ENCODE measurements around the gene GDPD2. TPM values are rescaled to one million over a fixed set of nuclear protein-coding genes. Genes with fewer than 3 reads are reported as not detected.

The GDPD2 gene
- total RNA-seq, 1 experiment from 2014 or later, result 0.04 TPM

DNA sequence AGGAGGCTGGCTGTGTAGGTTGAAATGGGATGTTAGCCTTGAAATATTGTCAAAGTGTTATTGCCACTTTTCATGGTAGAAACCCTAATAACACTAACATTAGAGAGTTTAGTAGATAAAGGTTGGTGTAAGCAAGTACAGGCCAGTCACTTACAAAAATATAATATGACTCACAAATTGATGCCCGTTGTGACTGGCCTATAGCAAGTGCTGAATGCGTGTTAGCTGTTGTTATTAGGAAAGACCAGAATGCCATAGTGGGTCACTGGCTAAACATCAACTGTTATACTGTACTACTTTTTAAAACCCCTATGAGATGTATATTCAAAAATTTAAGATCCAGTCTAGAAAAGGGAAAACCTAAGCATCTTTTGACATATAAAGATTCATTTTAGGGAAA, 20.4 kb upstream of the GDPD2 start:
- no peak overlapping the region for H3K4me2 ChIP-seq (ENCODE audit: low read length)

DNA sequence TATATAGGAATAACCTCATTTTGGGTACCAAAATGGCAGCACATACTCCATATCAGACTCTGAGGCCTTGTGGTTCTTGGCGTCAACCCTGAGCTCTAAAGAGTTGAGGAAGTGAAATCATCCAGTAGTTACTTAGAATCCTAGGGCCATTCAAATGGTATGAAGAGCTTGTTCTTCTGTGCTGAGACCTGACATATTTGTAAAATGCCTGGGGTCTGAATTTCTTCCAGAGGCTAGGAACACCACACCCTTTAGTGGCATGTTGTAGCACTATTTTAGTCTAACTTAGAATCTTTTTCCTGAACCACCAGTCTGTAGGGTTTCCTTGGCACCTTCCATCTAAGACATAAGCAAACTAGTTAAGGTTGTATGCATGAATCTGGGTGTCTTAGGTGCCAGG, 18.1 kb upstream of the GDPD2 start:
- no peak overlapping the region for H2AFZ ChIP-seq (ENCODE audit: low read length)
- DNase-seq (no peak), ATAC-seq (no peak)
- no peak for TF ChIP-seq EZH2 (IDR thresholded peaks at IDR 0.05; ENCODE audit: low read length, unreplicated experiment)
- TF ChIP-seq, protein P1, sequence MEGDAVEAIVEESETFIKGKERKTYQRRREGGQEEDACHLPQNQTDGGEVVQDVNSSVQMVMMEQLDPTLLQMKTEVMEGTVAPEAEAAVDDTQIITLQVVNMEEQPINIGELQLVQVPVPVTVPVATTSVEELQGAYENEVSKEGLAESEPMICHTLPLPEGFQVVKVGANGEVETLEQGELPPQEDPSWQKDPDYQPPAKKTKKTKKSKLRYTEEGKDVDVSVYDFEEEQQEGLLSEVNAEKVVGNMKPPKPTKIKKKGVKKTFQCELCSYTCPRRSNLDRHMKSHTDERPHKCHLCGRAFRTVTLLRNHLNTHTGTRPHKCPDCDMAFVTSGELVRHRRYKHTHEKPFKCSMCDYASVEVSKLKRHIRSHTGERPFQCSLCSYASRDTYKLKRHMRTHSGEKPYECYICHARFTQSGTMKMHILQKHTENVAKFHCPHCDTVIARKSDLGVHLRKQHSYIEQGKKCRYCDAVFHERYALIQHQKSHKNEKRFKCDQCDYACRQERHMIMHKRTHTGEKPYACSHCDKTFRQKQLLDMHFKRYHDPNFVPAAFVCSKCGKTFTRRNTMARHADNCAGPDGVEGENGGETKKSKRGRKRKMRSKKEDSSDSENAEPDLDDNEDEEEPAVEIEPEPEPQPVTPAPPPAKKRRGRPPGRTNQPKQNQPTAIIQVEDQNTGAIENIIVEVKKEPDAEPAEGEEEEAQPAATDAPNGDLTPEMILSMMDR (conservative IDR thresholded peaks at IDR 0.05; ENCODE audit: low read depth, low read length), result no peak
- no peak for TF ChIP-seq EZH2phosphoT487 (IDR thresholded peaks at IDR 0.05; ENCODE audit: borderline replicate concordance, low read length)
- H3K4me2 ChIP-seq (ENCODE audit: low read length), result no peak overlapping the region
- no TSS peak for BruUV-seq (replicated peaks)
- CTCF ChIA-PET, result no interaction called here
- no peaks in the 10 kb centered on the region for H3K79me2 ChIP-seq (ENCODE audit: low read length)
- intact Hi-C loops (cut with micrococcal nuclease), result no loop called here
- no peaks in the 10 kb centered on the region for H3K27me3 ChIP-seq (ENCODE audit: low read length)
- no peaks in the 10 kb centered on the region for H3K9me3 ChIP-seq (ENCODE audit: low read length)
- H3K36me3 ChIP-seq (ENCODE audit: low read depth, low read length), result peaks cover 40% of the 10 kb centered on the region
- H4K20me1 ChIP-seq (ENCODE audit: low read length), result no peaks in the 10 kb centered on the region
- no peaks in the 10 kb centered on the region for H3F3A ChIP-seq (ENCODE audit: low read length, unreplicated experiment)
- no peaks in the 10 kb centered on the region for H3K9me2 ChIP-seq (replicated peaks; ENCODE audit: low read length)
- H3K9ac ChIP-seq (ENCODE audit: low read length), result no peak overlapping the region
- no peaks in the 10 kb centered on the region for H3K4me1 ChIP-seq (ENCODE audit: insufficient read depth, low read length)
- POLR2A ChIA-PET (ENCODE audit: unreplicated experiment), result no interaction called here
- no peak overlapping the region for H3K4me3 ChIP-seq (ENCODE audit: low read length)
- H3K27ac ChIP-seq (ENCODE audit: low read length), result no peak overlapping the region

More for the DNA sequence above, 20.4 kb upstream of the GDPD2 start:
- CTCF ChIA-PET, result no interaction called here
- Histone ChIP-seq H3K9ac (ENCODE audit: low read length) (no peak overlapping the region), H3K9me2 (replicated peaks; ENCODE audit: low read length) (no peaks in the 10 kb centered on the region), H3K9me3 (ENCODE audit: low read length) (no peaks in the 10 kb centered on the region), H3K27ac (ENCODE audit: low read length) (no peak overlapping the region), H3K27me3 (ENCODE audit: low read length) (no peaks in the 10 kb centered on the region), H3K79me2 (ENCODE audit: low read length) (no peaks in the 10 kb centered on the region), H2AFZ (ENCODE audit: low read length) (no peak overlapping the region), H3K4me1 (ENCODE audit: insufficient read depth, low read length) (no peaks in the 10 kb centered on the region), H4K20me1 (ENCODE audit: low read length) (no peaks in the 10 kb centered on the region), H3K4me3 (ENCODE audit: low read length) (no peak overlapping the region), H3K36me3 (ENCODE audit: low read depth, low read length) (peaks cover 43% of the 10 kb centered on the region), H3F3A (ENCODE audit: low read length, unreplicated experiment) (no peaks in the 10 kb centered on the region)
- BruUV-seq (replicated peaks), result no TSS peak
- POLR2A ChIA-PET (ENCODE audit: unreplicated experiment), result no interaction called here
- no peak for DNase-seq
- intact Hi-C loops (cut with micrococcal nuclease), result no loop called here
- TF ChIP-seq, protein P1 (conservative IDR thresholded peaks at IDR 0.05; ENCODE audit: low read depth, low read length), result no peak
- no peak for TF ChIP-seq EZH2phosphoT487 (IDR thresholded peaks at IDR 0.05; ENCODE audit: borderline replicate concordance, low read length)
- TF ChIP-seq EZH2 (IDR thresholded peaks at IDR 0.05; ENCODE audit: low read length, unreplicated experiment), result no peak
- ATAC-seq, result no peak

DNA sequence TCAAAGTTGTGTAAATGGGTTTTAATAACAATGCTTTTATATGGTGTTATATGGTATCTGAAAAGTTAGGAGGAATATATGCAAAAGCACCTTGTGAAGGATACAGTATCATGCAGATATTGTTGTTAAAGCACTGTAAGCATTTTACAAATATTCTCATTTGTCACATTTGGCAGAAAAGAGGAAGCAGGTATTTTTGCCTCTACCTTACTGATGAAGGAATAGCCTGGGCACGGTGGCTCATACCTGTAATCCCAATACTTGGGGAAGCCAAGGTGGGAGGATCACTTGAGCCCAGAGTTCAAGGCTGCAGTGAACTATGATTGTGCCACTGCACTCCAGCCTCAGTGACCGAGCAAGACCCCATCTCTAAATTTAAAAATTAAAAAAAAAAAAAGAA, 12.2 kb upstream of the GDPD2 start:
- H4K20me1 ChIP-seq (ENCODE audit: low read length), result no peaks in the 10 kb centered on the region
- ChIA-PET CTCF (no interaction called here), POLR2A (ENCODE audit: unreplicated experiment) (no interaction called here)
- no peaks in the 10 kb centered on the region for H3K27me3 ChIP-seq (ENCODE audit: low read length)
- H3K9ac ChIP-seq (ENCODE audit: low read length), result no peak overlapping the region
- H3K4me3 ChIP-seq (ENCODE audit: low read length), result no peak overlapping the region
- no peak overlapping the region for H2AFZ ChIP-seq (ENCODE audit: low read length)
- H3K79me2 ChIP-seq (ENCODE audit: low read length), result no peaks in the 10 kb centered on the region
- TF ChIP-seq, protein P1 (conservative IDR thresholded peaks at IDR 0.05; ENCODE audit: low read depth, low read length), result no peak
- no peak for TF ChIP-seq EZH2 (IDR thresholded peaks at IDR 0.05; ENCODE audit: low read length, unreplicated experiment)
- no peak for TF ChIP-seq EZH2phosphoT487 (IDR thresholded peaks at IDR 0.05; ENCODE audit: borderline replicate concordance, low read length)
- H3K27ac ChIP-seq (ENCODE audit: low read length), result no peak overlapping the region
- no peaks in the 10 kb centered on the region for H3F3A ChIP-seq (ENCODE audit: low read length, unreplicated experiment)
- no peaks in the 10 kb centered on the region for H3K9me3 ChIP-seq (ENCODE audit: low read length)
- intact Hi-C loops (cut with micrococcal nuclease), result no loop called here
- H3K9me2 ChIP-seq (replicated peaks; ENCODE audit: low read length), result no peaks in the 10 kb centered on the region
- ATAC-seq (no peak), DNase-seq (no peak)
- peaks cover 13% of the 10 kb centered on the region; the same call in 1 of the 2 replicates for H3K36me3 ChIP-seq (ENCODE audit: low read depth, low read length)
- H3K4me1 ChIP-seq (ENCODE audit: insufficient read depth, low read length), result no peaks in the 10 kb centered on the region
- no peak overlapping the region for H3K4me2 ChIP-seq (ENCODE audit: low read length)
- no TSS peak for BruUV-seq (replicated peaks)
